Chondrocyte (in vitro differentiated cells): ENCODE results near the gene LINC01488. TPM values are rescaled to one million over a fixed set of nuclear protein-coding genes. Genes with fewer than 3 reads are reported as not detected.

Experiments
- DNase-seq: peaks from one replicate; pipeline ENCODE4 v3.0.0; 2021; ENCODE audit warnings: mixed read lengths, low spot score
- H3K27ac Mint-ChIP-seq: one replicate; pipeline ENCODE4 v1.8.0; 2021; ENCODE audit warnings: mild to moderate bottlenecking, moderate library complexity, mixed read lengths; ENCODE audit not compliant: unreplicated experiment
- H3K27me3 Mint-ChIP-seq: 2 replicates; pipeline ENCODE4 v1.8.0; 2021; ENCODE audit warnings: low read depth, mixed read lengths
- H3K36me3 Mint-ChIP-seq: 2 replicates; pipeline ENCODE4 v1.8.0; 2021; ENCODE audit warnings: low read depth, mixed read lengths
- H3K4me1 Mint-ChIP-seq: 2 replicates; pipeline ENCODE4 v1.8.0; 2021; ENCODE audit warnings: low read depth, mild to moderate bottlenecking, mixed read lengths
- H3K4me3 Mint-ChIP-seq: one replicate; pipeline ENCODE4 v1.8.0; 2021; ENCODE audit warnings: mild to moderate bottlenecking, moderate library complexity, mixed read lengths; ENCODE audit not compliant: unreplicated experiment
- H3K9me3 Mint-ChIP-seq: 2 replicates; pipeline ENCODE4 v1.8.0; 2021; ENCODE audit warnings: low read depth, mixed read lengths
- total RNA-seq: library from RNA; stranded (reverse); gene quantifications from 3 replicates; pipeline ENCODE4 v1.2.1, GENCODE V29; 2021
- TF ChIP-seq, protein P1 (sequence below): fragments of 200-600 bp; sonication (generic); IDR thresholded peaks from 2 replicates; pipeline ENCODE4 v1.5.0; 2021; ENCODE audit warnings: antibody characterized with exemption, mild to moderate bottlenecking, moderate library complexity

LINC01488 gene
- total RNA-seq, 1 donor from 2014 or later, result not detected

DNA sequence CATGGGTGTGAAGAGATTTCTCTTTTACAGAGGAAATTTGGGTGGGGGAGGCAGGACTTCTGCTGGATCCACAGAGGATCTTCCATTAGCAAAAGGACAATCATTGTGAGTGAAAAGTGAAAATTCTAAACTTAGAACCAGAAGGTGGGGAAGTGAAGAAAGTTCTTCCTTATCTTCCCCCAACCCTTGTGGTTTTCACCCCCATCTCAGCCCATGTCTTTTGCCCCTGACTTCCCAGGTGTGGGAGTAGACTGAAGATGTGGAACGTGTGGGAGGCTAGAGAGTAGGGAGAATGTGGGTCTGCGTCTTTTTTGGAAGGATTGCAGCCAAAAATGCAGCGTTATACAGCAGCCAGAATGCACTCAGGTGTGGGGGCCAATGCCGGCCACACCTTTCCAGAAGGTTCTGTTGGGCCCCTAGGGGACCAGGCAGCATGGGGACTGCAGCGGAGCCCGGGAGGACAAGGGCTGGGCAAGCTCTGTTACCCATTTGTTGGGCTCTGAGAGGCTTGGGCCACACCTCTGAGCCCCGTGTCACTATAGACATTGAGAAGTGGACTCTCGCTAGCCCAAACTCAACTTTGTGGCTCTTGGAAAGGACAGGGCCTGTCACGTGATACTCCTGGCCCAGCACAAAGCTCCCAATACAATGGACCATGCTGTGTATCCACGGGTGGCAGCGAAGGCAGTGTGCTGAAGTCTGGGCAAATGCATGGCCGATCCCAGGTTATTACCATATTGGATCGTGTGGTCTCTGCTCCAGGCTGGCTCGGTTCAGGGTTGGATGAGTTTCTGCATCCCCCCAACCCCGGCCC is 32.8 kb upstream of the LINC01488 start:
- H3K27ac Mint-ChIP-seq, result no peak overlapping the region
- peaks cover 33% of the 10 kb centered on the region for H3K4me1 Mint-ChIP-seq
- H3K9me3 Mint-ChIP-seq, result no peaks in the 10 kb centered on the region
- H3K27me3 Mint-ChIP-seq, result no peaks in the 10 kb centered on the region
- peaks cover 2% of the 10 kb centered on the region for H3K36me3 Mint-ChIP-seq
- TF ChIP-seq, protein P1, sequence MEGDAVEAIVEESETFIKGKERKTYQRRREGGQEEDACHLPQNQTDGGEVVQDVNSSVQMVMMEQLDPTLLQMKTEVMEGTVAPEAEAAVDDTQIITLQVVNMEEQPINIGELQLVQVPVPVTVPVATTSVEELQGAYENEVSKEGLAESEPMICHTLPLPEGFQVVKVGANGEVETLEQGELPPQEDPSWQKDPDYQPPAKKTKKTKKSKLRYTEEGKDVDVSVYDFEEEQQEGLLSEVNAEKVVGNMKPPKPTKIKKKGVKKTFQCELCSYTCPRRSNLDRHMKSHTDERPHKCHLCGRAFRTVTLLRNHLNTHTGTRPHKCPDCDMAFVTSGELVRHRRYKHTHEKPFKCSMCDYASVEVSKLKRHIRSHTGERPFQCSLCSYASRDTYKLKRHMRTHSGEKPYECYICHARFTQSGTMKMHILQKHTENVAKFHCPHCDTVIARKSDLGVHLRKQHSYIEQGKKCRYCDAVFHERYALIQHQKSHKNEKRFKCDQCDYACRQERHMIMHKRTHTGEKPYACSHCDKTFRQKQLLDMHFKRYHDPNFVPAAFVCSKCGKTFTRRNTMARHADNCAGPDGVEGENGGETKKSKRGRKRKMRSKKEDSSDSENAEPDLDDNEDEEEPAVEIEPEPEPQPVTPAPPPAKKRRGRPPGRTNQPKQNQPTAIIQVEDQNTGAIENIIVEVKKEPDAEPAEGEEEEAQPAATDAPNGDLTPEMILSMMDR, result no peak
- H3K4me3 Mint-ChIP-seq, result no peak overlapping the region
- peak; percentile 60 for DNase-seq

DNA sequence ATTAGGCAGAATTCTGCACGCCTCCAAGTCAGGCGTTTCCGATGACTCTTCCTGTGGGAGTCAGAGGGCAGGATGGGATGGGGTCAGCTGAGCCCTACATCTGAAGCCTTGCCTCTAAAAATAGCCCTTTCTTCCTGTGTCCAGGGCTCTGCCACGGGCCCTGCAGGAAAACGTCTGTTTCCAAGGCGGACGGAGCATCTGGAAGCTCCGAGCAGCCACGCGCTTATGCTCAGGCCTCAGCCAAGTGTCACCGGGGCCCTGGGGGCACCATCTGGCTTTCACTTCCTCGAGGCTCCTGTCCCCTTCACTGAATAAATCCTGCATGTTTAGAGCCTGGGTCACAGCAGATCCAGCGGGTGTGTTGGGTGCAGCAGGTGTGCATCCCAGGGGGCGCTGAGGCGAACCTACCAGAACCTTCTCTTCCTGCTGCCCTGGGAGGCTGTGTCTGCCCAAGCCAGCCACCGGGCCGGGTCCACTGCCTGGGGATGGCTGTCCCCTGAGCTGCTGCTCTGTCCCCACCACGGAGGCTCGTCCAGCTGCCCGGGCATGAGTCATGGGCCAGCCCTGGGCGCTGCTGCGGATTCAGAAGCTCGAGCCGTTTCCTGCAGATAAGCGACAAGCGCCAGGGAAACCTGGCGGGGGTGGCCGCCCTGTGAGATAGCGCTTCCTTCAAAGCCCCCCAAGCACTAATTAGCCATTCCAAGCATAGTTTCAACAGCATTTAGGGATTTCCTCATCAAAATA is 32.0 kb upstream of the LINC01488 start:
- TF ChIP-seq, protein P1, result peak; percentile 49

DNA sequence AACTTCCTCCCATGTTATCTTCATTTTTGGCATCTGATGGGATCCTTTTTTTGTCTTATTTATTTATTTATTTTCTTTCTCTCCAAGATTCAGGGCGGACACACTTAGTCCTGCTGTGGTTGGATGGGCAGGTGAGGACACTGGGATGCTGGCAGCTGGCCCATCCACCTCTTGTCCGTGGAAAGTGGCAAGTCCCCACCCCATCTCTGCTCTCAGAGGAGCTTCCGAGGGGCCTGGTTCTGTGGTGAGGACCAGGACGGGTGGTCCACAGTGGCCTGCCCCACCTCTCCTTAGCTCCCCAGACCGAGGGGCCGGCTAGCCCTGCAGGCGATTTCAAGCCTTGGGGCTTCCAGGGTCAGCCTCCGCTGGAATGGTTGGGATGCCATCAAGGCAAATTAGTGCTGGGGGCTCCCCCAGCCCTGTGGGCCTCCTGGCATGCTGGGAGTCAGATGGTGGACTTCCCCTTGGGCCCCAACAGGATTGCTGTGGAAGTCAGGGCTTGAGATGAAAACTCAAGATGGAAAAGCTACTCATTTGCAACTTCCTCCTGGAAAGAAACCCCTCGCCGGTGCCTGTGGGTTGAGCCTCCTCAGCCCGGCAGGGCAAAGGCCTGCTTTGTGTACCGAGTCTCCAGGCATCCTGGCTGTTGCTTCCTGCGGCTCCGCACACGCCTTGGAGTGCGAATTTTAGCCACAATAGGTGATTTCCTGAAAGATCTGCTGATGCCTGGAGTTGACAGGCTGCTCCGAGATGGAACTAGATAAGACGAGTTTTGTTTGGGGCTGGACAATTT is 31.2 kb upstream of the LINC01488 start:
- TF ChIP-seq, protein P1, result no peak
- H3K9me3 Mint-ChIP-seq, result no peaks in the 10 kb centered on the region
- peaks cover 21% of the 10 kb centered on the region for H3K4me1 Mint-ChIP-seq
- H3K4me3 Mint-ChIP-seq, result no peak overlapping the region
- no peak for DNase-seq
- peaks cover 1% of the 10 kb centered on the region for H3K27me3 Mint-ChIP-seq
- H3K36me3 Mint-ChIP-seq, result peaks cover 2% of the 10 kb centered on the region
- H3K27ac Mint-ChIP-seq, result no peak overlapping the region

More for the DNA sequence above, 32.0 kb upstream of the LINC01488 start:
- no peak for DNase-seq
- peak overlapping the region; percentile 16 for H3K4me3 Mint-ChIP-seq
- H3K4me1 Mint-ChIP-seq, result peaks cover 25% of the 10 kb centered on the region
- H3K27ac Mint-ChIP-seq, result no peak overlapping the region
- peaks cover 2% of the 10 kb centered on the region for H3K36me3 Mint-ChIP-seq
- H3K27me3 Mint-ChIP-seq, result peaks cover 1% of the 10 kb centered on the region
- no peaks in the 10 kb centered on the region for H3K9me3 Mint-ChIP-seq

DNA sequence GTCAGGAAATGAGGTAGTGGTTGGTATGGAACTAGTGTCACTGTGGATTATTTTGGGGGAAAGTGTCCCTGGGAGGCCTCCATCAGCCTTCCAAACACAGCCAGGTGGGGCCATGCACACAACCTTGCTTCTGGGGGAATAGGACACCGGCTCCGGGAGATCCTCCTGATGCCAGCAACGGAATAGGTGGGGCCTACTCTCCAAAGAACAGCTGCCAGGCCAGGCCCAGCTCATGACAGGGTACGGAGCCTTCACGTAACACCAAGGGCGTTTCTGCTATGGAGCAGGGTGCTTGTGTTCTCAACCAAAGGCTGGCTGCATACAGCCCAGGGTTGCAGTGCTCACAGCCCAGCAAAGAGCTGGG is 30.6 kb upstream of the LINC01488 start:
- Mint-ChIP-seq H3K36me3 (peaks cover 2% of the 10 kb centered on the region), H3K27me3 (peaks cover 1% of the 10 kb centered on the region), H3K9me3 (no peaks in the 10 kb centered on the region), H3K27ac (no peak overlapping the region), H3K4me3 (no peak overlapping the region), H3K4me1 (peaks cover 21% of the 10 kb centered on the region)
- TF ChIP-seq, protein P1, result no peak
- DNase-seq, result no peak

DNA sequence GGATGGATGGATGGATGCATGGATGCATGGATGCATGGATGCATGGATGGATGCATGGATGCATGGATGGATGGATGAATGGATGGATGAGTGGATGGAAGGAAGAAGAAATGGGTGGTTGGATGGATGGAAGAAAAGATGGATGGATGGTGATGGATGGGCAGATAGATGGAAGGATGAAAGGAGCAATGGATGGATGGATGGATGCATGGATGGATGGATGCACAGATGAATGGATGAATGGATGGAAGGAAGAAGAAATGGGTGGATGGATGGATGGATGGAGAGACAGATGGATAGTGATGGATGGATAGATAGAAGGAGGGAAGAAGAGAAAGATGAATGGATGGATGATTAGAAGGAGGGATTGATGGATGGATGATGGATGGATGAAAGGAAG is 30.2 kb upstream of the LINC01488 start:
- TF ChIP-seq, protein P1, result no peak
- Mint-ChIP-seq H3K4me3 (no peak overlapping the region), H3K9me3 (no peaks in the 10 kb centered on the region), H3K4me1 (peaks cover 21% of the 10 kb centered on the region), H3K27me3 (peaks cover 1% of the 10 kb centered on the region), H3K27ac (no peak overlapping the region), H3K36me3 (peaks cover under 1% of the 10 kb centered on the region)
- no peak for DNase-seq
